ENCODE measurements around the gene POFUT1. TPM values are rescaled to one million over a fixed set of nuclear protein-coding genes. Genes with fewer than 3 reads are reported as not detected.

Gene POFUT1
- total RNA-seq, 1 donor from 2014 or later = 49.5 TPM

GRCh38 chr20:32204205-32205109 is 3.2 kb upstream of the POFUT1 start:
- H3K36me3 Mint-ChIP-seq (ENCODE audit: unreplicated experiment) = peaks cover 8% of the 10 kb centered on the region
- no peak for DNase-seq (ENCODE audit: extremely low spot score, unreplicated experiment)
- no peak for TF ChIP-seq CTCF (IDR thresholded peaks at IDR 0.05)
- H3K27ac Mint-ChIP-seq (ENCODE audit: unreplicated experiment) = no peak overlapping the region
- no peak overlapping the region for H3K4me3 Mint-ChIP-seq (ENCODE audit: unreplicated experiment)
- peaks cover 35% of the 10 kb centered on the region for H3K4me1 Mint-ChIP-seq (ENCODE audit: unreplicated experiment)
- H3K27me3 Mint-ChIP-seq (ENCODE audit: unreplicated experiment) = no peaks in the 10 kb centered on the region
- H3K9me3 Mint-ChIP-seq (ENCODE audit: unreplicated experiment) = no peaks in the 10 kb centered on the region

DNA sequence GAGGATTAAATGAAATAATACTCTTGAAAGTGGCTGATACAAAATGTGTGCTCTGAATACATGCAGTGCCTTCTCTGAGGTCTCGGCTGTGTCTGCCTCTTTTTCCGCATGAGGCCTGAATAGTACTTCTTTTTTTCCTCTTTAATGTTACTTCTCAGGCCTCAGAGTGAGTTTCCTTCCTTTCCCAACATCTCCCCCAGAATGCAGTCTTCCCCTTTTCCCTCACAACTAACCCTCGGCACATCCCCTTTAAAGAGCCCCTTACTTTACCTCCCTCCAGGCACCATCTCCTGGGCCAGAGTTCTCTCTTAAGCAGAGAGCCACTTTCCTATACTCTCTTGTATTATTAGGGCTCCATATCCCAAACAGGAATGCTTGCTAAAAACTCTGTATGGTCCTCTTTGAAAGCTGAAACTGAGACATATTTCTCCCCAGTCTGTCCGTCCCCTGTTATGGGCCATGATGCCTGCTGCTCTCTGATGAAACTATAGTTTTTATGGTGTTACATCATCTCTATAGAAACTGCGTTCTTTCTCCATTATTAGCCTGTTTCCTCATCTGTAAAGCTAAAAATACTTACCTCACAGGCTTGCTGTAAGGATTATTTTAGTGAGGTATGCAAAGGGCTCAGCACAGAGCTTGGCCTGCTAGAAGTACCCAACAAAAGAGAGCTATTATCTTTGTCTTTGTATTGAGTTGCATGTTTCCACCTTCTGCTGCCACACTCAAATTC is 2.4 kb upstream of the POFUT1 start:
- Mint-ChIP-seq H3K9me3 (ENCODE audit: unreplicated experiment) (no peaks in the 10 kb centered on the region), H3K4me3 (ENCODE audit: unreplicated experiment) (peak overlapping the region; percentile 97), H3K36me3 (ENCODE audit: unreplicated experiment) (peaks cover 10% of the 10 kb centered on the region), H3K4me1 (ENCODE audit: unreplicated experiment) (peaks cover 41% of the 10 kb centered on the region), H3K27me3 (ENCODE audit: unreplicated experiment) (no peaks in the 10 kb centered on the region), H3K27ac (ENCODE audit: unreplicated experiment) (peak overlapping the region; percentile 53)
- no peak for DNase-seq (ENCODE audit: extremely low spot score, unreplicated experiment)
- TF ChIP-seq CTCF (IDR thresholded peaks at IDR 0.05) = no peak

DNA sequence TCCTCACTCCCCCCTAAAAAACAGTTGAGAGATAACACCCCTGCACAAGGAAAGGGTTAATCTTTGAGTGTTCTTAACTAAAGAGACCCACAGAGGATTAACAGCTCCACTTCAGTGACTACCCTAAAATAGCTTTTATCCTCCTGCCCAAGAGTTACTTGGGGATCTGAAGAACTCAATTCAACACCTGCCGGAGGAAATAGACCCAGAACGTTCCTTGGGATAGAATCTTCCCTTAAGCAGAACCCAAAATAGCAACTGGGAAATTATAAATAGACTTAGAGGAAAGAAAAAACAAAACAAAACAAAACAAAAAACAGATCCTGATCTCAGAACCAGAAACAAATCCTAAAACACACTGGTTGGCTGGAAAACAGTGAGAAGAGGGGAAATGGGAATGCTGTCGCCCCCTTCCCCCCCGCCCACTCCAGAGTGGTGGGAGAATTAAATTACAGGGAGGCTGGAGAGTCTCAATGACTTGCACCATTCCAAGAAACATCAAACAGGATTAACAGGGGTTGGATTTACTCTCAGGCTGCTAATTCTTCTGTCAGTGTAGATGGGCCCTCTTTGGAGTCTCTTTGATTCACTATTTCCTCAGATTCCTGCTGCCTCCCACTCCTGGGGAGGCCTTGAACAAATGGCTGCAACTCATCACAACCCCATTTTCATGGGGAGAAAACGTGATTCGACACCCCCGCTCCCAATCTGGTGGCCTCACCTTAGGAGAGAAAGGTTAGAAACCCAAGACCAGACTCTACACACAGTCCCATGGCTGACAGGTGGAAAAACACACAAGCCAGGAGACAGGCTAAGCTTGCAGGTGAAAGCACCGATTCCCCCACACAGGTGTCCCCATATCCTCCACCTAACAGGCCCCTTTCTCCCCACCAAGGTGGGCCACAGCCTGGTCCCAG is 1.6 kb upstream of the POFUT1 start:
- Mint-ChIP-seq H3K4me3 (ENCODE audit: unreplicated experiment) (peak overlapping the region; percentile 97), H3K4me1 (ENCODE audit: unreplicated experiment) (peaks cover 41% of the 10 kb centered on the region), H3K9me3 (ENCODE audit: unreplicated experiment) (no peaks in the 10 kb centered on the region), H3K27me3 (ENCODE audit: unreplicated experiment) (no peaks in the 10 kb centered on the region), H3K36me3 (ENCODE audit: unreplicated experiment) (peaks cover 6% of the 10 kb centered on the region), H3K27ac (ENCODE audit: unreplicated experiment) (peak overlapping the region; percentile 88)
- no peak for TF ChIP-seq CTCF (IDR thresholded peaks at IDR 0.05)
- no peak for DNase-seq (ENCODE audit: extremely low spot score, unreplicated experiment)

- peak overlapping the region; percentile 88 for H3K27ac Mint-ChIP-seq (ENCODE audit: unreplicated experiment)
- peak overlapping the region; percentile 97 for H3K4me3 Mint-ChIP-seq (ENCODE audit: unreplicated experiment)
- H3K36me3 Mint-ChIP-seq (ENCODE audit: unreplicated experiment) = peaks cover 9% of the 10 kb centered on the region
- H3K4me1 Mint-ChIP-seq (ENCODE audit: unreplicated experiment) = peaks cover 41% of the 10 kb centered on the region
- H3K9me3 Mint-ChIP-seq (ENCODE audit: unreplicated experiment) = no peaks in the 10 kb centered on the region
- no peak for DNase-seq (ENCODE audit: extremely low spot score, unreplicated experiment)
- TF ChIP-seq CTCF (IDR thresholded peaks at IDR 0.05) = no peak
- H3K27me3 Mint-ChIP-seq (ENCODE audit: unreplicated experiment) = no peaks in the 10 kb centered on the region
Measured at GRCh38 chr20:32206760-32207625, 687 bp upstream of the POFUT1 start.

Measured in osteocyte (in vitro differentiated cells).